Mesothelial cell of epicardium (in vitro differentiated cells): ENCODE measurements around the gene DACT2. TPM values are rescaled to one million over a fixed set of nuclear protein-coding genes. Genes with fewer than 3 reads are reported as not detected.

ENCODE experiments used
- DNase-seq, 2 experiments: peaks; one replicate each; pipeline ENCODE4 v3.0.0; 2021; ENCODE audit warnings: low spot score in 2 of 2; ENCODE audit not compliant: unreplicated experiment in 2 of 2
- H3K27ac Mint-ChIP-seq: 2 replicates; pipeline ENCODE4 v1.8.0; 2021; ENCODE audit warnings: mixed read lengths
- H3K27me3 Mint-ChIP-seq: 2 replicates; pipeline ENCODE4 v1.8.0; 2021; ENCODE audit warnings: low read depth, mixed read lengths
- H3K36me3 Mint-ChIP-seq: 2 replicates; pipeline ENCODE4 v1.8.0; 2021; ENCODE audit warnings: mixed read lengths
- H3K4me1 Mint-ChIP-seq: 2 replicates; pipeline ENCODE4 v1.8.0; 2021; ENCODE audit warnings: mixed read lengths
- H3K4me3 Mint-ChIP-seq: 2 replicates; pipeline ENCODE4 v1.8.0; 2021; ENCODE audit warnings: mild to moderate bottlenecking, moderate library complexity, mixed read lengths
- H3K9me3 Mint-ChIP-seq: 2 replicates; pipeline ENCODE4 v1.8.0; 2021; ENCODE audit warnings: mixed read lengths
- CTCF ChIP-seq: fragments of 200-600 bp; sonication (generic); IDR thresholded peaks from one replicate; pipeline ENCODE4 v1.5.0; 2021; ENCODE audit warnings: antibody characterized with exemption; ENCODE audit not compliant: unreplicated experiment
- total RNA-seq: library from RNA; stranded (reverse); gene quantifications from 3 replicates; pipeline ENCODE4 v1.2.1, GENCODE V29; 2021

The DACT2 gene
- 7.3 to 8.0 TPM (median 7.4 TPM) in 3 replicates for total RNA-seq

- peaks cover 4% of the 10 kb centered on the region for H3K27me3 Mint-ChIP-seq
- H3K9me3 Mint-ChIP-seq: peaks cover under 1% of the 10 kb centered on the region
- DNase-seq: no peak
- H3K4me3 Mint-ChIP-seq: peak within 1 kb of the TSS; percentile 75
- TF ChIP-seq CTCF: no peak
- no peaks in the 10 kb centered on the region for H3K36me3 Mint-ChIP-seq
- H3K27ac Mint-ChIP-seq: peak within 1 kb of the TSS; percentile 55
- H3K4me1 Mint-ChIP-seq: peaks cover 40% of the 10 kb centered on the region
Observed at GRCh38 chr6:168319279-168320111, at the start of gene DACT2. Gene DACT2, minus strand, starts transcription at chr6:168319777. Its CDS starts 144 bp downstream, at chr6:168319633.

- DNase-seq: no peak
- TF ChIP-seq CTCF: no peak
- H3K36me3 Mint-ChIP-seq: peaks cover 2% of the 10 kb centered on the region
- no peak overlapping the region for H3K27ac Mint-ChIP-seq
- H3K4me1 Mint-ChIP-seq: peaks cover 17% of the 10 kb centered on the region
- no peak overlapping the region for H3K4me3 Mint-ChIP-seq
- H3K27me3 Mint-ChIP-seq: peaks cover 3% of the 10 kb centered on the region
- no peaks in the 10 kb centered on the region for H3K9me3 Mint-ChIP-seq
Observed at GRCh38 chr6:168368936-168369335, 49.4 kb upstream of the DACT2 start.

- H3K27ac Mint-ChIP-seq: no peak overlapping the region
- no peak for DNase-seq
- no peaks in the 10 kb centered on the region for H3K9me3 Mint-ChIP-seq
- H3K36me3 Mint-ChIP-seq: peaks cover 2% of the 10 kb centered on the region
- no peak for TF ChIP-seq CTCF
- peaks cover 19% of the 10 kb centered on the region for H3K4me1 Mint-ChIP-seq
- H3K27me3 Mint-ChIP-seq: no peaks in the 10 kb centered on the region
- H3K4me3 Mint-ChIP-seq: no peak overlapping the region
Observed at GRCh38 chr6:168368066-168368820, 48.7 kb upstream of the DACT2 start.

- no peak for TF ChIP-seq CTCF
- H3K4me3 Mint-ChIP-seq: no peak overlapping the region
- H3K27me3 Mint-ChIP-seq: no peaks in the 10 kb centered on the region
- H3K36me3 Mint-ChIP-seq: peaks cover 2% of the 10 kb centered on the region
- H3K4me1 Mint-ChIP-seq: peaks cover 19% of the 10 kb centered on the region
- DNase-seq: no peak
- H3K27ac Mint-ChIP-seq: no peak overlapping the region
- no peaks in the 10 kb centered on the region for H3K9me3 Mint-ChIP-seq
Observed at GRCh38 chr6:168367285-168367751, 47.7 kb upstream of the DACT2 start.

- no peak for DNase-seq
- Mint-ChIP-seq H3K4me1 (peaks cover 19% of the 10 kb centered on the region), H3K27me3 (no peaks in the 10 kb centered on the region), H3K27ac (no peak overlapping the region), H3K36me3 (peaks cover 2% of the 10 kb centered on the region), H3K4me3 (no peak overlapping the region), H3K9me3 (peaks cover 3% of the 10 kb centered on the region)
- TF ChIP-seq CTCF: no peak
Observed at GRCh38 chr6:168366473-168366872, 46.9 kb upstream of the DACT2 start.
